C4-2B (cell line): ENCODE data around the gene AZGP1.
"Not testable (repeated sequence)": the region's sequence is repeated elsewhere in the genome, so short reads cannot be mapped to it uniquely, and the experiment has no call there.

Experiments used
- H3K27ac ChIP-seq: fragments of 450-650 bp; 2 replicates; pipeline ENCODE4 v1.5.1; 2017
- ZFX ChIP-seq: fragments of 450-650 bp; IDR thresholded peaks from 2 replicates; pipeline ENCODE4 v1.6.1; 2017
- TF ChIP-seq, protein P1 (sequence below): fragments of 450-650 bp; conservative IDR thresholded peaks from 2 replicates; pipeline ENCODE4 v1.5.1; 2017; ENCODE audit warnings: mild to moderate bottlenecking

Gene AZGP1

DNA sequence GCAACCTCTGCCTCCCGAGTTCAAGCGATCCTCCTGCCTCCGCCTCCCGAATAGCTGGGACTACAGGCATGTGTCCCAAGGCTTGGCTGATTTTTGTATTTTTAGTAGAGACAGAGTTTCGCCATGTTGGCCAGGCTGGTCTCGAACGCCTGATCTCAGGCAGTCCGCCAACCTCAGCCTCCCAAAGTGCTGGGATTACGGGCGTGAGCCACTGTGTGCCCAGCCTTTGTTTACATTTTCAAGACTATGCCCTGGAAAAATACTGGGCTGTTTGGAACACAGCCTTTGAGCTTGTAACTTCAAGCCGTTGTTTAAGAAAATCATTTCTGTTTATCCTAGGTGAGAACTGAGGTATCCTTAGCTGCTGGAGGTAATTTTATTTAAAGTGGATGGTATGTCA, 41.5 kb upstream of the AZGP1 start:
- peak overlapping the region; percentile 59 for H3K27ac ChIP-seq
- no peak for TF ChIP-seq ZFX
- TF ChIP-seq, protein P1, sequence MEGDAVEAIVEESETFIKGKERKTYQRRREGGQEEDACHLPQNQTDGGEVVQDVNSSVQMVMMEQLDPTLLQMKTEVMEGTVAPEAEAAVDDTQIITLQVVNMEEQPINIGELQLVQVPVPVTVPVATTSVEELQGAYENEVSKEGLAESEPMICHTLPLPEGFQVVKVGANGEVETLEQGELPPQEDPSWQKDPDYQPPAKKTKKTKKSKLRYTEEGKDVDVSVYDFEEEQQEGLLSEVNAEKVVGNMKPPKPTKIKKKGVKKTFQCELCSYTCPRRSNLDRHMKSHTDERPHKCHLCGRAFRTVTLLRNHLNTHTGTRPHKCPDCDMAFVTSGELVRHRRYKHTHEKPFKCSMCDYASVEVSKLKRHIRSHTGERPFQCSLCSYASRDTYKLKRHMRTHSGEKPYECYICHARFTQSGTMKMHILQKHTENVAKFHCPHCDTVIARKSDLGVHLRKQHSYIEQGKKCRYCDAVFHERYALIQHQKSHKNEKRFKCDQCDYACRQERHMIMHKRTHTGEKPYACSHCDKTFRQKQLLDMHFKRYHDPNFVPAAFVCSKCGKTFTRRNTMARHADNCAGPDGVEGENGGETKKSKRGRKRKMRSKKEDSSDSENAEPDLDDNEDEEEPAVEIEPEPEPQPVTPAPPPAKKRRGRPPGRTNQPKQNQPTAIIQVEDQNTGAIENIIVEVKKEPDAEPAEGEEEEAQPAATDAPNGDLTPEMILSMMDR = no peak

DNA sequence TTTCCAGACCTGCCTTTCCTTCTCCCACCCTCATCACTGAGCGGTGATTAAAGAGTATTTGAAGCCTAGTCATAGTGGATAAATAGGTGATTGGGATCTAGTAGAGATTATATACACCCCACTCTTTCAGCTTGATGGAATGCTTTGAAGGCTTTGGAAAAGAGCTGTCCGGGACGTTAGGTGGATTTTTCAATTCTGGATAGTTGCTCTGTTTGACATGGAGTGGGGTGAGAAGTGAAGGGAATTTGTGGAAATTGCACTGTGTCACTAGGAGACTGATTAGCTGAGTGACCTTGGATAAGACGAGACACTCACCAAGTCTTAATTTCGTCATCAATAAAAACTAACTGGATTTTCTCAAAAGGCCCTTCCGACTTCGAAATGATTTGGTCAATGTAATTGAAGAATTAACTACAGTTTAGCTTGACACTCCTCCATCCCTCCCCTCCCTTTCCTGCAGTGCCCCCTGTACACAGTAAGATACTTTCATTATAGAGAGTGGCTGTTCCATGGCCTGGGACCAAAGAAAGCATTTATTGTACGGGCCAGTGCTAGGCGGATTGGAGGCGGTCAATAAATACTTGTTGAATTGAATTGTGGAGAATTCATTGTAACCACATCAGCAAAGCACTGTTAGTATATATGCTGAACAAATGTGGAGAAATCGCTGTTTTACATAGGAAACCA, 40.5 kb upstream of the AZGP1 start:
- peak overlapping the region; percentile 96 for H3K27ac ChIP-seq
- TF ChIP-seq, protein P1 = no peak
- TF ChIP-seq ZFX = no peak

- peak; percentile 89; the same call in 1 of the 2 replicates for TF ChIP-seq ZFX
- TF ChIP-seq, protein P1 = no peak
- H3K27ac ChIP-seq = peak within 1 kb of the TSS; percentile 96
Measured at GRCh38 chr7:100015232-100016214, 39.7 kb upstream of the AZGP1 start, which contains the start of gene ZKSCAN1. ZKSCAN1 (plus strand) TSS chr7:100015596; CDS start chr7:100023507, 7,911 bp downstream.

GRCh38 chr7:100013328-100013676, 37.5 kb upstream of the AZGP1 start:
- no peak overlapping the region for H3K27ac ChIP-seq
- TF ChIP-seq ZFX = no peak
- TF ChIP-seq, protein P1 = no peak

- not testable (repeated sequence) for H3K27ac ChIP-seq
Measured at GRCh38 chr7:100012385-100013327, 36.8 kb upstream of the AZGP1 start.

DNA sequence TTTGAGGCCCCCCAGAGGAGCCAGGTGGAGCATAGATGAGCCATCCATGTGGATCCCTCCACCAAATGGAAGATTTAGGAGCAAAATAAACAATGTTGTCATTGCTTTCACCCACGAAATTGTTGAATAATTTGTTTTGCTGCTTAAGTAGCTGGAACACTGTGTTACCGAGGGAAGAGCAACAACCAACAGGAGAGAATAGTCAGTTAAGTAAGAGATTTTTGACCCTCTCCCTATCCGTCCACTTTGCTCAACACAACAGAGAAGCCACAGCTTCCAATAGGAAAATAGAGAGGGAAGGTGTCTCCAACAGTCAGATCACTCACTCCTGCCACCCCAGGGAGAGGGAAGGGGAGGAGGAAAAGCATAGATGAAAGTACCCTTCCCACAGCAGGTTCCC, 35.7 kb upstream of the AZGP1 start:
- no peak overlapping the region for H3K27ac ChIP-seq
- TF ChIP-seq, protein P1 = no peak
- no peak for TF ChIP-seq ZFX

DNA sequence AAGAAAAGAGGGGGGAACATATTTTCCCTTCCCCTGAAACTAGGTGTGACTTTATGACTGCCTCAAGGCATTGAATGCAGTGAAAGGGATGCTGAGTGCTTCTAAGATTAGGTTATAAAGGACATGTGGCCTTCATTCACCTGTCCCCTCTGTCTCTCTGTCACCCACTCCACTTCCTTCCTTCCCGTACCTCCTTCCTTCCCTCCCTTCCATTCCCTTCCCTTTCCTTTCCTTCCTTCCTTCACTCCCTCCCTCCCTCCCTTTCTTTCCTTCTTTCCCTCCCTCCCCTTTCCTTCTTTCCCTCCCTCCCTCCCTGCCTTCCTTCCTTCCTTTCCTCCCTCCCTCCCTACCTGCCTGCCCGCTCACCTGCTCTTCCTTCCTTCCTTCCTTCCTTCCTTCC, 35.1 kb upstream of the AZGP1 start:
- H3K27ac ChIP-seq = no peak overlapping the region
- TF ChIP-seq, protein P1 = no peak
- TF ChIP-seq ZFX = no peak

DNA sequence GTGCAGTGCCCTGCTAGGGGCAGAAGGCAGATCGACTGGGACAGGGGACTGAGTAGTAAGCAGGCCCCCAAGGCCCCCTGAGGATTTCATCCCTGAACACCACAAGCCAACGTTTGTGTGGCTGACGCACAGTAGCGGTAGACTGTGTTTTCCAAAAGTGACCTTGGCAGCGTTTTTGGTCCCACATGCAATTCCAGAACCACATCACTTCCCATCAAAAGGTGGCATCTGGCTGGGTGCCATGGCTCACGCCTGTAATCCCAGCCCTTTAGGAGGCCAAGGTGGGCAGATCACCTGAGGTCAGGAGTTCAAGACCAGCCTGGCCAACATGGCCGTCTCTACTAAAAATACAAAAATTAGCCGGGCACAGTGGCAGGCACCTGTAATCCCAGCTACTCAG, 34.1 kb upstream of the AZGP1 start:
- H3K27ac ChIP-seq = not testable (repeated sequence)
